Measurements from ENCODE around the gene ABCC11.

Gene ABCC11

DNA sequence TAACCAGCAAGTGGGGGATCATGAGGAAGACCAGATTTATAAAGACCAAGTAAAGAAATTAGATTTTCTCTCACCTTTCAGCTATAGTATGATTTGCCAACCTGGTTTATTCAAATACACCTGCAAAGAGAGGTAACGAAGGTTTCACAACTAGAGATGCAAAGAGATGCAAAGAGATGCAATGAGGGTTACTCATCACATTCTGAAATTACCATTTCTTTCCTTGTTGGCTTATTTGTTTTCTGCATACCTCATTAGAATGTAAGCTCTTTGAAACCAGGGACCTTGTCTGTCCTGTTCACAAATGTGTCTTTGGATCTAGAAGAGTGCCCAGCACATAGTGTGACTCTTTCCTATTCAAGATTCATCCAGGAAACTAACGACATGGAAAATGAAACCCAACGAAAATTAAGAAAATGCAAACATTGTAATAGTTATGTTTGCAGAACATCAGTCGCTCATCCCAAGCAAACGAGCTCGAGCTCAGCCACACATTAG is 12.2 kb downstream of the ABCC11 start:
- H3K4me3 ChIP-seq (ENCODE audit: low read depth, low read length): no peak overlapping the region
- no peak for DNase-seq (ENCODE audit: low read depth)
- TF ChIP-seq, protein P1, sequence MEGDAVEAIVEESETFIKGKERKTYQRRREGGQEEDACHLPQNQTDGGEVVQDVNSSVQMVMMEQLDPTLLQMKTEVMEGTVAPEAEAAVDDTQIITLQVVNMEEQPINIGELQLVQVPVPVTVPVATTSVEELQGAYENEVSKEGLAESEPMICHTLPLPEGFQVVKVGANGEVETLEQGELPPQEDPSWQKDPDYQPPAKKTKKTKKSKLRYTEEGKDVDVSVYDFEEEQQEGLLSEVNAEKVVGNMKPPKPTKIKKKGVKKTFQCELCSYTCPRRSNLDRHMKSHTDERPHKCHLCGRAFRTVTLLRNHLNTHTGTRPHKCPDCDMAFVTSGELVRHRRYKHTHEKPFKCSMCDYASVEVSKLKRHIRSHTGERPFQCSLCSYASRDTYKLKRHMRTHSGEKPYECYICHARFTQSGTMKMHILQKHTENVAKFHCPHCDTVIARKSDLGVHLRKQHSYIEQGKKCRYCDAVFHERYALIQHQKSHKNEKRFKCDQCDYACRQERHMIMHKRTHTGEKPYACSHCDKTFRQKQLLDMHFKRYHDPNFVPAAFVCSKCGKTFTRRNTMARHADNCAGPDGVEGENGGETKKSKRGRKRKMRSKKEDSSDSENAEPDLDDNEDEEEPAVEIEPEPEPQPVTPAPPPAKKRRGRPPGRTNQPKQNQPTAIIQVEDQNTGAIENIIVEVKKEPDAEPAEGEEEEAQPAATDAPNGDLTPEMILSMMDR (conservative IDR thresholded peaks at IDR 0.05; ENCODE audit: low read depth, low read length): no peak

DNA sequence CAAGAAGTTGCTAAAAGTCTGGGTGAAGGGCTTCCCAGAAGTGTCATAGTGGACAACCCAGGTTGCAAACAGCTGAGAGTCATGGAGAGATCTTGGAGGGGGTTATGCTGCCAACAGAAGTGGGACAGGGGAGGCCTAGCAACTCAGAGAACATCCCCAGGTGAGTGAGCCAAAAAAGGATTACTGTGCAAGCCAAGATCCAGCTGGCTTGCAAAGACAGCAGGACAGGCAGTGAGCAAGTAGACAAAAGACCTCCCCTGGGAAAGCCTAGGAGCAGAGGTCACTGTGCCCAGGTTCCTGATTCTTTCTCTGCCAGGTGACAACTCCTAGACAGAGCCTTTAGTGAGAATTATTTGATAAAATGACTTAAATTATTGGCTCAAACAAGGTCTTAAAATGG is 12.7 kb downstream of the ABCC11 start:
- no peak for DNase-seq (ENCODE audit: low read depth)

DNA sequence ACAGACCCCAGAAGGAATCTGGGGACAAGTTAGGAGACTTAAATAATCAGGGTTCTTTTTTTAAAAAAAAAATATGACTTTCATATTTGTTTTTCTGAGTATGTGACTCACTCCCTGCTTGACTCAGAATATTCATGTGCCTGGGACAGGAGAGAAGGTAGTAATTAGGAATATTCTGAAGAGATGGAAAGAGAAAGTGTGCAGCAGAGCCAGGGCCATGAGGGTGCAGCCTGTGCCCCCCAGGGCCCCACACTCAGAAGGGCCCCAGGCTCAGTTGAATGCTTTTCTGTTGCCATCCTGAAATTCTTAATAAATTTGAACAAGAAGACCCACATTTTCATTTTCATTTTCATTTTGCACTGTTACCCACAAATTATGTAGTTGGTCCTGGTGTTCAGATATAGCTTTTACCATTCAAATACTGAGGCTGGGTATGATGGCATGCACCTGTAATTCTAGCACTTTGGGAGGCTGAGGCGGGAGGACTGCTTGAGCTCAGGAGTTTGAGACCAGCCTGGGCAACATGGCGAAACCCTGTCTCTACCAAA is 14.8 kb downstream of the ABCC11 start:
- TF ChIP-seq, protein P1 (conservative IDR thresholded peaks at IDR 0.05; ENCODE audit: low read depth, low read length): no peak
- peak; percentile 18 for DNase-seq (ENCODE audit: low read depth)
- no peak overlapping the region for H3K4me3 ChIP-seq (ENCODE audit: low read depth, low read length)

More for the DNA sequence above, 12.7 kb downstream of the ABCC11 start:
- H3K4me3 ChIP-seq (ENCODE audit: low read depth, low read length): no peak overlapping the region
- TF ChIP-seq, protein P1 (conservative IDR thresholded peaks at IDR 0.05; ENCODE audit: low read depth, low read length): no peak

DNA sequence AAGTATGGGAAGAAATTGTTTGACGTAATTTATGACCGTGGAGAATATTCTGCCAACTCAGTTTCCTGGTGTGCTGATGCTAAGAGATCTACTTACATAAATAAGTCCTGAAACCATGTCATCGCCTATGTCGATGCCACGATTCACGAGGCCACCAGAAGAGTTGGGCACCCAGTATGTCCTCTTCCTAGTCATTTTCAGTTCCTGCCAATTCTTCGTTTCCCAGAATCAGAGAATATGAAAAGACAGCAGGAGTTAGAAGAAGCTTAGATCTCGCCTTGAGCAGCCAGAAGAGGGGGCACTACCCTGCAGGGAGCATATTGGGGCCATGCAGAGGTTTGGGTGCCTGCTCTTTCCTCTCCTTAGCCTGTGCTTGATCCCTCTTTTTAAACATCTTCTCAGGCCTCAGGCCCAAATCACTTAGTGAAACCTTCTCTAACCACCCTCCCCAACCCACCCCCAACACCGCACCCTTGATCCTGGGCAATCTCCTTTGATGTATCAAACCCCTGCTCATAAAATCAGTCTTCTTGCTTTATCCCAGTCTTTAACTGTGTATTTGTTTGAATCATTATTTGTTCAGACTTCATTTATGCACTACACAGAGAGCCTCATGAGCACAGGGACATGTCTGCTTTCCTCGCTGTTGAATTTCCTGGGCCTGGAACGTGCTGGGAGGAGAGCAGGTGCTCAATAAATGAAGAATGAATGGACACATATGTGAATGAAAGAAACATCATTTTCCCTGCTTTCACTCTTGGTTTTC is 15.4 kb downstream of the ABCC11 start:
- DNase-seq (ENCODE audit: low read depth): peak; percentile 76
- H3K4me3 ChIP-seq (ENCODE audit: low read depth, low read length): no peak overlapping the region
- TF ChIP-seq, protein P1 (conservative IDR thresholded peaks at IDR 0.05; ENCODE audit: low read depth, low read length): peak; percentile 88

- no peak overlapping the region for H3K4me3 ChIP-seq (ENCODE audit: low read depth, low read length)
- DNase-seq (ENCODE audit: low read depth): no peak
- TF ChIP-seq, protein P1 (conservative IDR thresholded peaks at IDR 0.05; ENCODE audit: low read depth, low read length): no peak
Observed at GRCh38 chr16:48225456-48225855, 21.9 kb downstream of the ABCC11 start.

- TF ChIP-seq, protein P1 (conservative IDR thresholded peaks at IDR 0.05; ENCODE audit: low read depth, low read length): no peak
- no peak overlapping the region for H3K4me3 ChIP-seq (ENCODE audit: low read depth, low read length)
- no peak for DNase-seq (ENCODE audit: low read depth)
Observed at GRCh38 chr16:48223490-48223889, 23.8 kb downstream of the ABCC11 start.

Data from choroid plexus epithelial cell (primary cell).